H9 (cell line): ENCODE data around the gene RFPL3. TPM values are rescaled to one million over a fixed set of nuclear protein-coding genes. Genes with fewer than 3 reads are reported as not detected.

ENCODE experiments used
- DNase-seq: peaks from one replicate; pipeline ENCODE4 v3.0.0-alpha.2; 2017
- H2AFZ ChIP-seq: one replicate; pipeline ENCODE4 v1.6.1; 2013; ENCODE audit warnings: mild to moderate bottlenecking, low read length, control low read depth, moderate library complexity
- H2AK5ac ChIP-seq: 2 replicates; pipeline ENCODE4 v1.6.1; 2013; ENCODE audit warnings: low read length, control low read depth, mixed read lengths; ENCODE audit not compliant: insufficient read length
- H2BK120ac ChIP-seq: one replicate; pipeline ENCODE4 v1.6.1; 2013; ENCODE audit warnings: low read depth, mild to moderate bottlenecking, low read length, control low read depth, inconsistent platforms; ENCODE audit not compliant: poor library complexity, severe bottlenecking
- H2BK12ac ChIP-seq: 2 replicates; pipeline ENCODE4 v1.6.1; 2013; ENCODE audit warnings: low read length, control low read depth, mixed read lengths, low read depth; ENCODE audit not compliant: insufficient read length
- H2BK15ac ChIP-seq: 2 replicates; pipeline ENCODE4 v1.6.1; 2013; ENCODE audit warnings: low read depth, low read length, control low read depth
- H2BK20ac ChIP-seq: one replicate; pipeline ENCODE4 v1.6.1; 2013; ENCODE audit warnings: low read depth, mild to moderate bottlenecking, low read length, control low read depth, inconsistent platforms; ENCODE audit not compliant: poor library complexity, severe bottlenecking
- H2BK5ac ChIP-seq: 2 replicates; pipeline ENCODE4 v1.6.1; 2013; ENCODE audit warnings: low read length, control low read depth, mixed read lengths; ENCODE audit not compliant: insufficient read length
- H3K14ac ChIP-seq: 2 replicates; pipeline ENCODE4 v1.6.1; 2013; ENCODE audit warnings: low read length, control low read depth; ENCODE audit not compliant: insufficient read depth
- H3K18ac ChIP-seq: 2 replicates; pipeline ENCODE4 v1.6.1; 2013; ENCODE audit warnings: low read depth, mild to moderate bottlenecking, mixed read lengths, low read length, control low read depth; ENCODE audit not compliant: insufficient read length
- H3K23ac ChIP-seq: 2 replicates; pipeline ENCODE4 v1.6.1; 2013; ENCODE audit warnings: low read length, control low read depth, mixed read lengths, low read depth; ENCODE audit not compliant: insufficient read length
- H3K23me2 ChIP-seq: 2 replicates; pipeline ENCODE4 v1.6.1; 2013; ENCODE audit warnings: low read depth, mild to moderate bottlenecking, mixed read lengths, low read length, control low read depth; ENCODE audit not compliant: insufficient read length, poor library complexity, severe bottlenecking
- H3K27ac ChIP-seq: 2 replicates; pipeline ENCODE4 v1.5.1; 2013; ENCODE audit warnings: low read length, control low read depth, mixed read lengths, low read depth; ENCODE audit not compliant: insufficient read length
- H3K27me3 ChIP-seq: 2 replicates; pipeline ENCODE4 v1.6.1; 2013; ENCODE audit warnings: low read length, control low read depth, inconsistent platforms; ENCODE audit not compliant: insufficient read depth
- H3K4ac ChIP-seq: 2 replicates; pipeline ENCODE4 v1.6.1; 2013; ENCODE audit warnings: low read depth, mild to moderate bottlenecking, control low read depth, inconsistent platforms, low read length, moderate library complexity
- H3K4me1 ChIP-seq: 2 replicates; pipeline ENCODE4 v1.6.1; 2013; ENCODE audit warnings: low read length, control low read depth, inconsistent platforms; ENCODE audit not compliant: insufficient read depth
- H3K4me2 ChIP-seq: 2 replicates; pipeline ENCODE4 v1.6.1; 2013; ENCODE audit warnings: low read length, control low read depth, mixed read lengths; ENCODE audit not compliant: insufficient read length, insufficient read depth
- H3K56ac ChIP-seq: 2 replicates; pipeline ENCODE4 v1.6.1; 2013; ENCODE audit warnings: low read depth, mild to moderate bottlenecking, mixed read lengths, low read length, control low read depth; ENCODE audit not compliant: insufficient read length
- H3K79me1 ChIP-seq: 2 replicates; pipeline ENCODE4 v1.6.1; 2013; ENCODE audit warnings: low read depth, mild to moderate bottlenecking, moderate library complexity, low read length, control low read depth, inconsistent platforms; ENCODE audit not compliant: insufficient read depth, poor library complexity, severe bottlenecking
- H3K79me2 ChIP-seq: 2 replicates; pipeline ENCODE4 v1.6.1; 2013; ENCODE audit warnings: low read length, control low read depth, inconsistent platforms; ENCODE audit not compliant: insufficient read depth
- H3K9ac ChIP-seq: 2 replicates; pipeline ENCODE4 v1.6.1; 2013; ENCODE audit warnings: low read length, control low read depth, mixed read lengths; ENCODE audit not compliant: insufficient read length; ENCODE audit errors: extremely low read depth
- H3K9me3 ChIP-seq: one replicate; pipeline ENCODE4 v1.6.1; 2013; ENCODE audit warnings: low read depth, low read length, inconsistent platforms; ENCODE audit not compliant: control insufficient read depth
- H3T11ph ChIP-seq: one replicate; pipeline ENCODE4 v1.6.1; 2013; ENCODE audit warnings: mild to moderate bottlenecking, low read length, control low read depth, inconsistent platforms
- H4K20me1 ChIP-seq: one replicate; pipeline ENCODE4 v1.6.1; 2013; ENCODE audit not compliant: control insufficient read depth, insufficient read length, insufficient read depth
- H4K5ac ChIP-seq: 2 replicates; pipeline ENCODE4 v1.6.1; 2013; ENCODE audit warnings: low read depth, mild to moderate bottlenecking, mixed read lengths, low read length, control low read depth; ENCODE audit not compliant: insufficient read length
- H4K8ac ChIP-seq: replicated peaks from 2 replicates; pipeline ENCODE4 v1.6.1; 2013; ENCODE audit warnings: low read length, control low read depth, mixed read lengths, low read depth; ENCODE audit not compliant: insufficient read length
- H4K91ac ChIP-seq: 2 replicates; pipeline ENCODE4 v1.6.1; 2013; ENCODE audit warnings: low read depth, mild to moderate bottlenecking, moderate library complexity, mixed read lengths, low read length, control low read depth; ENCODE audit not compliant: insufficient read length
- H3K27ac Mint-ChIP-seq, 3 experiments: 2 replicates in 2 of 3; 3 replicates in 1 of 3; pipeline ENCODE4 v1.8.0; 2020 to 2021; ENCODE audit warnings: mixed read lengths in 3 of 3, mild to moderate bottlenecking in 1 of 3, moderate library complexity in 1 of 3
- H3K27me3 Mint-ChIP-seq: 2 replicates; pipeline ENCODE4 v1.8.0; 2021; ENCODE audit warnings: low read depth, mild to moderate bottlenecking, moderate library complexity, mixed read lengths
- H3K36me3 Mint-ChIP-seq, 3 experiments: 2 replicates in 2 of 3; 3 replicates in 1 of 3; pipeline ENCODE4 v1.8.0; 2020 to 2021; ENCODE audit warnings: low read depth in 3 of 3, mixed read lengths in 3 of 3; ENCODE audit not compliant: insufficient read depth in 1 of 3
- H3K4me1 Mint-ChIP-seq, 2 experiments: 2 replicates each; pipeline ENCODE4 v1.8.0; 2020; ENCODE audit warnings: mixed read lengths in 2 of 2
- H3K4me3 Mint-ChIP-seq, 2 experiments: 2 replicates in 1 of 2; 3 replicates in 1 of 2; pipeline ENCODE4 v1.8.0; 2020 to 2021; ENCODE audit warnings: mild to moderate bottlenecking in 2 of 2, mixed read lengths in 2 of 2, moderate library complexity in 1 of 2
- H3K9me3 Mint-ChIP-seq, 2 experiments: 2 replicates in 1 of 2; 3 replicates in 1 of 2; pipeline ENCODE4 v1.8.0; 2020; ENCODE audit warnings: mild to moderate bottlenecking in 2 of 2, mixed read lengths in 2 of 2, moderate library complexity in 1 of 2
- CTCF ChIP-seq: fragments of 200-600 bp; sonication (generic); conservative IDR thresholded peaks from 3 replicates; pipeline ENCODE4 v1.8.0; 2021; ENCODE audit warnings: antibody characterized with exemption, mild to moderate bottlenecking
- whole genome bisulfite sequencing: extraction: QIAGEN DNeasy Blood & Tissue Kit; methylation state at CpG from one replicate; pipeline ENCODE4 v1.1.7; 2013; ENCODE audit warnings: missing lambda C conversion rate, low lambda C conversion rate, mixed read lengths; ENCODE audit not compliant: insufficient read length; ENCODE audit errors: extremely low coverage; 5-methylcytosine and 5-hydroxymethylcytosine counted together
- total RNA-seq: library from RNA; stranded (reverse); gene quantifications from 2 replicates; pipeline ENCODE4 v1.2.1, GENCODE V29; 2021

The RFPL3 gene
- total RNA-seq, 1 experiment from 2014 or later, result not detected

- Mint-ChIP-seq H3K27ac (peak overlapping the region in 2 of 3 experiments; percentile 24 to 41; a peak in 4 of 7 replicates), H3K4me1 (peaks cover 26 to 47% of the 10 kb centered on the region in 2 experiments), H3K4me3 (no peak overlapping the region), H3K27me3 (peaks cover 23% of the 10 kb centered on the region), H3K9me3 (no peaks in the 10 kb centered on the region), H3K36me3 (no peaks in the 10 kb centered on the region; a peak in 1 of 7 replicates)
- H3K4me2 ChIP-seq, result no peak overlapping the region
- H3K9ac ChIP-seq, result no peak overlapping the region
- H3K79me1 ChIP-seq, result no peaks in the 10 kb centered on the region
- no peak overlapping the region for H3K4ac ChIP-seq
- no peaks in the 10 kb centered on the region for H3K27me3 ChIP-seq
- no peaks in the 10 kb centered on the region for H3K79me2 ChIP-seq
- no peak overlapping the region for H4K91ac ChIP-seq
- H2BK120ac ChIP-seq, result no peak overlapping the region
- no peak overlapping the region; the same call in 1 of the 2 replicates for H3K14ac ChIP-seq
- H3K18ac ChIP-seq, result no peak overlapping the region
- no peak overlapping the region for H2BK15ac ChIP-seq
- H4K20me1 ChIP-seq, result no peaks in the 10 kb centered on the region
- no peaks in the 10 kb centered on the region for H3K4me1 ChIP-seq
- no peak overlapping the region for H3K56ac ChIP-seq
- no peak overlapping the region for H2AK5ac ChIP-seq
- peak; percentile 25 for DNase-seq
- H3K9me3 ChIP-seq, result no peaks in the 10 kb centered on the region
- no peak overlapping the region for H2AFZ ChIP-seq
- no peaks in the 10 kb centered on the region for H3K23me2 ChIP-seq
- no peak overlapping the region for H2BK12ac ChIP-seq
- H3K27ac ChIP-seq, result no peak overlapping the region
- no peak overlapping the region for H4K5ac ChIP-seq
- no peak overlapping the region for H4K8ac ChIP-seq
- no peak for TF ChIP-seq CTCF
- no CpG with 5 or more reads among the region's 17 CpGs for WGBS
- H3K23ac ChIP-seq, result no peak overlapping the region
- no peak overlapping the region for H2BK20ac ChIP-seq
- H3T11ph ChIP-seq, result no peak overlapping the region
- no peak overlapping the region for H2BK5ac ChIP-seq
These were observed 22.9 kb upstream of the RFPL3 start for GRCh38 chr22:32334660-32335365.
